Colonic mucosa (tissue), 4 donors: ENCODE measurements around the gene SCTR. TPM values are rescaled to one million over a fixed set of nuclear protein-coding genes. Genes with fewer than 3 reads are reported as not detected.

Experiments used
- DNase-seq: peaks from one replicate; pipeline ENCODE4 v3.0.0-alpha.2; 2020
- H3K27ac ChIP-seq: fragments of 200-600 bp; one replicate; pipeline ENCODE4 v1.8.0; 2021
- H3K27me3 ChIP-seq: fragments of 200-600 bp; one replicate; pipeline ENCODE4 v1.8.0; 2021
- H3K36me3 ChIP-seq: fragments of 200-600 bp; one replicate; pipeline ENCODE4 v1.8.0; 2021
- H3K4me1 ChIP-seq: fragments of 200-600 bp; one replicate; pipeline ENCODE4 v1.8.0; 2021; ENCODE audit warnings: mild to moderate bottlenecking
- H3K4me3 ChIP-seq: fragments of 200-600 bp; one replicate; pipeline ENCODE4 v1.8.0; 2021
- H3K9ac ChIP-seq, 2 donors: one replicate each; pipeline ENCODE4 v1.7.0; 2013; ENCODE audit warnings: control low read depth in 2 of 2, low read depth in 2 of 2, low read length in 2 of 2
- H3K9me3 ChIP-seq: fragments of 200-600 bp; one replicate; pipeline ENCODE4 v1.8.0; 2021
- intact Hi-C: fragments of 100-400 bp; cut with DNase I; formaldehyde crosslinking; loops from one replicate; pipeline ENCODE4 v1.14.1; 2022
- total RNA-seq, 2 donors: library from RNA; stranded (reverse); fragmentation: NEBNext Ultra II Directional in 1 of 2; extraction: Animal tissue kit (Norgen Biotek cat#: 25700) in 1 of 2; gene quantifications; one replicate each; pipeline ENCODE4 v1.2.1, GENCODE V29; 2021
- TF ChIP-seq, protein P1 (sequence below): fragments of 200-600 bp; IDR thresholded peaks from one replicate; pipeline ENCODE4 v1.8.0; 2022; ENCODE audit warnings: antibody characterized with exemption, mild to moderate bottlenecking
- donor health status: healthy.
- donor health status: DM: no; HTN: no; CAD: no.
- donor health status: DM: no; HTN: no; CAD: no.

The SCTR gene
- total RNA-seq, 2 donors from 2014 or later: 0.25 to 0.27 TPM

DNA sequence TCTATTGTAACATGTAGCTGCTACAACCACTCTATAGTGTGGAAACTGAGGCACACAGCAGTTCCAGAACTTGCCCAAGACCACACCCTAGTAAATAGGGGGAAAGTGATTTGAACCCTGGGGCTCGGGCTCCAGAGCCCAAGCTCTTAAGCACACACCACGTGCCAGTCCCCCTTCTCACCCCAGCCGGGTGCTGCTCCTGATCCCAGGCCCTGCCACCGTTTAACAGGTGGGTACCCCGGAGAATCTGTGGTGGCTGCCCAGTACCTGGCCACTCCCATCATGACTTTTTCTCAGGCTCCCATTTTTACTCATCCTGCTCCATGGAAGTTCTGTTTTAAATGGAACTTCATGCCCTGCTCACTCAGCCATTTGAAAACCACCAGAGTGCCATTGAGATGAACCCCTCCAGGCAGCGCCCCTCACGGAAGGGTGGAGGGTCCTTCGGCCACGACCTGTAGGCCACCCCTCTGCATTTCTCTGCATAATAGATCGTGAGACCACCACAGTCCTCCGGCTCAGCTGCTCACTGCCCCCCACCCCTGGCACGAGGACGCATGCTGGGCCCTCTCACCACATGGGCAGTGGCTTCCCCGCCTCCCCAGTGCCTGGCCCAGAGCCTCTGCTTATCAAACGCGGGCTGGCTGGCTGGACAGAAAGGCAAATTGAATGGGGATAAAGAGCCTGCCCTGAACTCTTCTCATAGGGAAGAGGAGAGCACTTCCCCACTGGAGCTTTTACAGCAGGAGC is 50.5 kb downstream of the SCTR start:
- H3K4me3 ChIP-seq: no peak overlapping the region
- H3K9me3 ChIP-seq: no peaks in the 10 kb centered on the region
- H3K27me3 ChIP-seq: no peaks in the 10 kb centered on the region
- intact Hi-C loops: no loop called here
- no peak for DNase-seq
- TF ChIP-seq, protein P1, sequence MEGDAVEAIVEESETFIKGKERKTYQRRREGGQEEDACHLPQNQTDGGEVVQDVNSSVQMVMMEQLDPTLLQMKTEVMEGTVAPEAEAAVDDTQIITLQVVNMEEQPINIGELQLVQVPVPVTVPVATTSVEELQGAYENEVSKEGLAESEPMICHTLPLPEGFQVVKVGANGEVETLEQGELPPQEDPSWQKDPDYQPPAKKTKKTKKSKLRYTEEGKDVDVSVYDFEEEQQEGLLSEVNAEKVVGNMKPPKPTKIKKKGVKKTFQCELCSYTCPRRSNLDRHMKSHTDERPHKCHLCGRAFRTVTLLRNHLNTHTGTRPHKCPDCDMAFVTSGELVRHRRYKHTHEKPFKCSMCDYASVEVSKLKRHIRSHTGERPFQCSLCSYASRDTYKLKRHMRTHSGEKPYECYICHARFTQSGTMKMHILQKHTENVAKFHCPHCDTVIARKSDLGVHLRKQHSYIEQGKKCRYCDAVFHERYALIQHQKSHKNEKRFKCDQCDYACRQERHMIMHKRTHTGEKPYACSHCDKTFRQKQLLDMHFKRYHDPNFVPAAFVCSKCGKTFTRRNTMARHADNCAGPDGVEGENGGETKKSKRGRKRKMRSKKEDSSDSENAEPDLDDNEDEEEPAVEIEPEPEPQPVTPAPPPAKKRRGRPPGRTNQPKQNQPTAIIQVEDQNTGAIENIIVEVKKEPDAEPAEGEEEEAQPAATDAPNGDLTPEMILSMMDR: no peak
- H3K36me3 ChIP-seq: no peaks in the 10 kb centered on the region
- H3K9ac ChIP-seq: no peak overlapping the region
- H3K4me1 ChIP-seq: no peaks in the 10 kb centered on the region
- H3K27ac ChIP-seq: no peak overlapping the region

GRCh38 chr2:119472749-119473148 is 51.5 kb downstream of the SCTR start:
- peak; percentile 40 for DNase-seq
- no peaks in the 10 kb centered on the region for H3K4me1 ChIP-seq
- H3K4me3 ChIP-seq: no peak overlapping the region
- H3K9ac ChIP-seq: no peak overlapping the region
- no peaks in the 10 kb centered on the region for H3K36me3 ChIP-seq
- intact Hi-C loops: no loop called here
- H3K27me3 ChIP-seq: no peaks in the 10 kb centered on the region
- H3K27ac ChIP-seq: no peak overlapping the region
- TF ChIP-seq, protein P1: no peak
- H3K9me3 ChIP-seq: no peaks in the 10 kb centered on the region

DNA sequence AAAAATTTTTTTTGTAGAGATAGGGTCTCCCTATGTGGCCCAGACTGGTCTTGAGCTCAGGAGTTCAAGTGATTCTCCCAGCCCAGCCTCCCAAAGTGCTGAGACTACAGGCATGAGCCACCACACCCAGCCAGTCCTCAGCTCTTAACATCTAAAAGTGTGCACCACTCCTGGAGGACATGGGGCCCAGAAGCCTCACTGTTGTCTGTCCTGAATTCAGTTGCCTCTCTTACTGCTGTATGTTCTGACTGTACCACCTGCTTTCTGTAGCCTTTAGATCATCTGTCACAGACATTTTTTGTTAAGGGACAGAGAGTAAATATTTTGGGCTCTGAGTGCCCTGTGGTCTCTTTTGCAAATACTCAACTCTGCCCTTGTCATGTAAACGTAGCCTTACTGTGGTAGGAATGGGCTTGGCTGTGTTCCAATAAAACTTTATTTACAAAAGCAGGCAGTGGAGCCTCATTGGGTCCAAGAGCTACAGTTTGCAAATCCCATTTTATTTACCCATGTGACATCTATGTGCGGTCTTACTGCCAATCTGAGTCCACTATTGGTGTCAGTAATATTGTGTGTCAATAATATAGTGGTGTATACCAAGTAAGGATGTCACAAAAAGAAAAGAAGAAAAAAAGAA is 54.5 kb downstream of the SCTR start:
- DNase-seq: no peak
- Histone ChIP-seq H3K9me3 (no peaks in the 10 kb centered on the region), H3K4me3 (no peak overlapping the region), H3K27ac (no peak overlapping the region), H3K9ac (no peak overlapping the region), H3K27me3 (no peaks in the 10 kb centered on the region), H3K4me1 (no peaks in the 10 kb centered on the region), H3K36me3 (no peaks in the 10 kb centered on the region)
- intact Hi-C loops: no loop called here
- TF ChIP-seq, protein P1: no peak

DNA sequence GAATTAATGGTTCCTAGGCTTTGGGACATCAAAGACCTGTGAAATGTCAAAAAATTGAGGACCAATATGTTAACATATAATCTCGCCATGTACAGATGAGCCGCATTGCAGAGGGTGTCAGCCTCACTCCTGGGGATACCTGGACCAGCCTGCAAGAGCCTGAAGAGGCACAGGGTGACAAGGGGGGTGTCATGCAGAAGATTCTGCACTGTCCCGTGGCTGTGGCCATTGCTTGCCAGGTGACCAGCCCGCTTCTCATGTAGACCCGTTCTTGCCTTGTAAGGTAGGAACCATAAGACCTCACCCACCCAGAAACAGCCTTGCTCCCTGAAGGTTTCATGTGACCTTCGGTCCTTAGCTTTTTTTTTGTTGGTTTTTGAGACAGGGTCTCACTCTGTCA is 55.2 kb downstream of the SCTR start:
- Histone ChIP-seq H3K9me3 (no peaks in the 10 kb centered on the region), H3K27me3 (no peaks in the 10 kb centered on the region), H3K4me1 (no peaks in the 10 kb centered on the region), H3K36me3 (no peaks in the 10 kb centered on the region), H3K9ac (no peak overlapping the region), H3K4me3 (no peak overlapping the region), H3K27ac (no peak overlapping the region)
- intact Hi-C loops: no loop called here
- TF ChIP-seq, protein P1: no peak
- no peak for DNase-seq

DNA sequence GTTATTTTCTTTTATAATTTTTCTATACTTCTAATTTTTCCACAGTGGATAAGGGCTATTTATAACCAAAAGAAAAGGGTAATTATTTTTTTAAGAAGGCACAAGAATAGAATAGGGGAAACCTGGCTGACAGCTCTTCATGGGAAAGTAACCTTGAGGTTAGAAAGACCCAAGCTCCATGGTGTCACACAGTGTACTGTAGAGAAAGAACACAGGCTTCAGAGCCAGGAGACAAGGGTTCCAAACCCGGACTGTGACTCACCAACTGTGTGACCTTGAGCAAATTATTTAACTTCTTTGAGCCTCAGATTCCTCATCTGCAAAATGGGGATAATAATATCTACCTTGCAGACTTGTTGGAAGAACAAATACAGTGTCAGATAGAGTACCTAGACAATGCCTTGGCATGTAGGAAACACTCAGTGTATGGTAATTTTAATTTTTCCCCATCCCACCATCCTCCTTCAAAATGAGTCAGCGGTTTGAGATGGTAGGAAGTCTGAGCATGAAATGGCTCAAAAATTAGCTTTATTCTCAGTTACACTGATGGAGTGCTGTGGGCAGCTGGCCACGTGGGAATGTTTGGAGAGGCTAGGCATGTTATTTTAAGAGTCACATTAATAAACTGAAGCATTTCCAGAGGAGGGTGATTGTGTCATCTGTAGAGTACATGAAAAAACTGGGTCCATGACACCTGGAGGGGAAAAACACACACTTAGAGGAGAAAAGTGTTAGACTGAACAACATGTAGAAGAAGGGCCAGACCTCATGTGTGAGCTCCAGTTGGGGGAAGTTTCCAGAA is 55.9 kb downstream of the SCTR start:
- H3K27ac ChIP-seq: no peak overlapping the region
- DNase-seq: no peak
- intact Hi-C loops: no loop called here
- no peaks in the 10 kb centered on the region for H3K27me3 ChIP-seq
- H3K4me1 ChIP-seq: no peaks in the 10 kb centered on the region
- H3K36me3 ChIP-seq: no peaks in the 10 kb centered on the region
- no peaks in the 10 kb centered on the region for H3K9me3 ChIP-seq
- no peak overlapping the region for H3K9ac ChIP-seq
- H3K4me3 ChIP-seq: no peak overlapping the region
- TF ChIP-seq, protein P1: no peak
